ENCODE measurements around the gene SERPINA10.

DNA sequence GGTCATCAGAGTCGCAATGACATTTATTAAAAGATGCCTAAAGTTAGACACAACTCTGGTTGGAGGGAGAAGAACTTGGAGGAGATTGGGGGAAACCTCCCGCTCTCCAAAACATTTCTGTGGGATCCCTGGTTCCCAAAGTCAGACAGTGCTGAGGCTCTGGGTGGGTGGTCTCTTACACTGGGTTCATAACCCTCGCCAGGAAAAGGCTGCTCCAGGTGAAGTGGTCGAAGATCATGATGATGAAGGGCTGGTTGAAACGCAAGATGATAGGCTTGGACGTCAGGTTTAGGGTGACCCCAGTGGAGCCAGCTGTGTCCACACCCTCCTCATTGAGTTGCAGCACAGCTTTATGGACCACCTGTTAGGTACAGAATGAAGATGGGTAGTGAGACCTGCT is 11.2 kb upstream of the SERPINA10 start:
- no peak for TF ChIP-seq EZH2phosphoT487 (IDR thresholded peaks at IDR 0.05; ENCODE audit: borderline replicate concordance)
- TF ChIP-seq, protein P1, sequence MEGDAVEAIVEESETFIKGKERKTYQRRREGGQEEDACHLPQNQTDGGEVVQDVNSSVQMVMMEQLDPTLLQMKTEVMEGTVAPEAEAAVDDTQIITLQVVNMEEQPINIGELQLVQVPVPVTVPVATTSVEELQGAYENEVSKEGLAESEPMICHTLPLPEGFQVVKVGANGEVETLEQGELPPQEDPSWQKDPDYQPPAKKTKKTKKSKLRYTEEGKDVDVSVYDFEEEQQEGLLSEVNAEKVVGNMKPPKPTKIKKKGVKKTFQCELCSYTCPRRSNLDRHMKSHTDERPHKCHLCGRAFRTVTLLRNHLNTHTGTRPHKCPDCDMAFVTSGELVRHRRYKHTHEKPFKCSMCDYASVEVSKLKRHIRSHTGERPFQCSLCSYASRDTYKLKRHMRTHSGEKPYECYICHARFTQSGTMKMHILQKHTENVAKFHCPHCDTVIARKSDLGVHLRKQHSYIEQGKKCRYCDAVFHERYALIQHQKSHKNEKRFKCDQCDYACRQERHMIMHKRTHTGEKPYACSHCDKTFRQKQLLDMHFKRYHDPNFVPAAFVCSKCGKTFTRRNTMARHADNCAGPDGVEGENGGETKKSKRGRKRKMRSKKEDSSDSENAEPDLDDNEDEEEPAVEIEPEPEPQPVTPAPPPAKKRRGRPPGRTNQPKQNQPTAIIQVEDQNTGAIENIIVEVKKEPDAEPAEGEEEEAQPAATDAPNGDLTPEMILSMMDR (conservative IDR thresholded peaks at IDR 0.05; ENCODE audit: low read length) = no peak
